CD4-positive, CD25-positive, alpha-beta regulatory T cell (primary cell): ENCODE results near the gene TRA2A. TPM values are rescaled to one million over a fixed set of nuclear protein-coding genes. Genes with fewer than 3 reads are reported as not detected.
A peak's percentile ranks its signal among the peaks of the same experiment; 100 is the strongest.
"Not testable (repeated sequence)": the region's sequence is repeated elsewhere in the genome, so short reads cannot be mapped to it uniquely, and the experiment has no call there.

Source experiments
- ATAC-seq, 2 donors: fragments of 150-1000 bp; cut with Tn5 transposase; one replicate each; pipeline ENCODE4 v1.10.0; 2021; ENCODE audit warnings: low read depth in 2 of 2, moderate number of reproducible peaks in 2 of 2, moderate library complexity in 1 of 2
- DNase-seq, 3 donors: peaks; one replicate each; pipeline versions ENCODE4 v3.0.0 to v3.0.0-alpha.2; 2012 to 2022; ENCODE audit warnings: mixed read lengths in 1 of 3
- H3K27ac ChIP-seq: one replicate; pipeline ENCODE4 v1.7.0; 2013; ENCODE audit warnings: mild to moderate bottlenecking, low read length; ENCODE audit not compliant: insufficient read depth, poor library complexity, severe bottlenecking
- H3K27me3 ChIP-seq: one replicate; pipeline ENCODE4 v1.7.0; 2013; ENCODE audit warnings: low read length; ENCODE audit not compliant: control insufficient read depth, insufficient read depth
- H3K36me3 ChIP-seq: one replicate; pipeline ENCODE4 v1.7.0; 2013; ENCODE audit warnings: mild to moderate bottlenecking, low read length, moderate library complexity; ENCODE audit not compliant: control insufficient read depth, insufficient read depth
- H3K4me1 ChIP-seq: 2 replicates; pipeline ENCODE4 v1.7.0; 2013; ENCODE audit warnings: mild to moderate bottlenecking, low read length; ENCODE audit not compliant: insufficient read depth, control insufficient read depth, poor library complexity, severe bottlenecking
- H3K4me3 ChIP-seq: one replicate; pipeline ENCODE4 v1.7.0; 2013; ENCODE audit warnings: low read depth, mild to moderate bottlenecking, low read length, moderate library complexity
- H3K9me3 ChIP-seq, 2 experiments: 1 replicate in 1 of 2; 2 replicates in 1 of 2; pipeline ENCODE4 v1.7.0; 2013; ENCODE audit warnings: low read length in 2 of 2, mild to moderate bottlenecking in 1 of 2, moderate library complexity in 1 of 2; ENCODE audit not compliant: control insufficient read depth in 2 of 2
- H3K27ac Mint-ChIP-seq, 3 donors: one replicate each; pipeline ENCODE4 v1.8.0; 2020 to 2022; ENCODE audit warnings: mild to moderate bottlenecking in 3 of 3, mixed read lengths in 3 of 3, moderate library complexity in 2 of 3
- H3K27me3 Mint-ChIP-seq: one replicate; pipeline ENCODE4 v1.8.0; 2022; ENCODE audit warnings: mild to moderate bottlenecking, mixed read lengths
- H3K36me3 Mint-ChIP-seq: one replicate; pipeline ENCODE4 v1.8.0; 2020; ENCODE audit warnings: mixed read lengths
- H3K4me1 Mint-ChIP-seq, 4 donors: one replicate each; pipeline ENCODE4 v1.8.0; 2020 to 2022; ENCODE audit warnings: mixed read lengths in 4 of 4, mild to moderate bottlenecking in 1 of 4
- H3K4me3 Mint-ChIP-seq, 4 donors: one replicate each; pipeline ENCODE4 v1.8.0; 2020 to 2022; ENCODE audit warnings: mild to moderate bottlenecking in 4 of 4, mixed read lengths in 4 of 4, moderate library complexity in 3 of 4
- H3K9me3 Mint-ChIP-seq, 7 donors: one replicate each; pipeline ENCODE4 v1.8.0; 2020 to 2022; ENCODE audit warnings: mixed read lengths in 7 of 7, mild to moderate bottlenecking in 3 of 7, moderate library complexity in 2 of 7
- polyA plus RNA-seq, 4 donors: library from polyadenylated mRNA; unstranded; fragments of 300-500 nt; fragmentation: Illumina TruSeq; gene quantifications; one replicate each; pipeline ENCODE4 v1.2.3, GENCODE V29; 2021
- total RNA-seq: library from RNA; stranded (reverse); gene quantifications from one replicate; pipeline ENCODE4 v1.2.3, GENCODE V29; 2022

TRA2A gene
- total and polyA plus RNA-seq, 5 donors from 2014 or later, result 32.6 to 292 (median 57.5) TPM

DNA sequence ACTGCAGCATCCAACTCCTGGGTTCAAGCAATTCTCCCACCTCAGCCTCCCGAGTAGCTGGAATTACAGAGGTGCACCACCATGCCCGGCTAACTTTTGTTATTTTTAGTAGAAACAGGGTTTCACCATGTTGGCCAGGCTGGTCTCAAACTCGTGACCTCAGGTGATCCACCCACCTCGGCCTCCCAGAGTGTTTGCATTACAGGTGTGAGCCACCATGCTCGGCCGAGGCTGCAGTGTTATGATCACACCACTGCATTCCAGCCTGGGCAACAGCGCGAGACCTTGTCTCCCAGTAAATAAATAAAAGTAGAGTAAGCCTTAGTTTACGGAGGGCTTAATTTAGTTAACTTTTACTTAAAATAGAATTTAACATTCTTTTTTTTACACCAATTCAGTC, 37.8 kb downstream of the TRA2A start:
- no peak overlapping the region for H3K4me3 Mint-ChIP-seq

DNA sequence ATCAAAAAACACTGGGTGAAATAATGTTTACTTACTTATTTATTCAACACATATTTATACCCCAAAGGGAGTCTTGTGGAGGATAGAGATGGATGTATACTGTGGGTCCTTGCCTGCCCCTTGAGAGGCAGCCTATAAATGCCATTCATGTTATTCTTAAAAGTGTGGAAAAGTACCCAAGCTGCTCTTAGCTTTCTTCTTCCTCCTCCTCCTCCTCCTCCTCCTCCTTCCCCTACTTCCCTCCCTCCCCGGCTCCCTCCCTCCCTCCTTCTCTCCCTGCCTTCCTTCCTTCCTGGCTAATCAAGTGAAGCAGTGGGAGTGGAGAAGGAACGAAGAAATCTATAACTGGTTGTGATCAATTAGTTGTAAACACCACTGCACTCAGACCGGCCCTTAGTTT, 40.3 kb downstream of the TRA2A start:
- Histone ChIP-seq H3K27me3 (no peaks in the 10 kb centered on the region), H3K27ac (no peak overlapping the region), H3K36me3 (no peaks in the 10 kb centered on the region), H3K4me3 (no peak overlapping the region), H3K9me3 (no peaks in the 10 kb centered on the region), H3K4me1 (peaks cover 10% of the 10 kb centered on the region)
- H3K9me3 Mint-ChIP-seq, result no peaks in the 10 kb centered on the region
- H3K27me3 Mint-ChIP-seq, result no peaks in the 10 kb centered on the region
- H3K4me1 Mint-ChIP-seq, result peaks cover 0 to 13% (median 6%) of the 10 kb centered on the region in 4 donors
- no peak for DNase-seq
- peak overlapping the region; percentile 86 to 95 (median 88) for H3K4me3 Mint-ChIP-seq
- no peaks in the 10 kb centered on the region for H3K36me3 Mint-ChIP-seq
- ATAC-seq, result no peak
- H3K27ac Mint-ChIP-seq, result peak overlapping the region in 2 of 3 donors; percentile 75 to 87

More for the DNA sequence above, 37.8 kb downstream of the TRA2A start:
- no peaks in the 10 kb centered on the region for H3K36me3 ChIP-seq
- H3K4me1 ChIP-seq, result peaks cover 10% of the 10 kb centered on the region
- no peak for DNase-seq
- H3K27me3 Mint-ChIP-seq, result no peaks in the 10 kb centered on the region
- H3K9me3 ChIP-seq, result no peaks in the 10 kb centered on the region
- no peak for ATAC-seq
- no peak overlapping the region for H3K4me3 ChIP-seq
- H3K27me3 ChIP-seq, result no peaks in the 10 kb centered on the region
- no peak overlapping the region for H3K27ac ChIP-seq
- peaks cover 0 to 21% (median 8%) of the 10 kb centered on the region in 4 donors for H3K4me1 Mint-ChIP-seq
- peaks cover 6% of the 10 kb centered on the region for H3K36me3 Mint-ChIP-seq
- no peak overlapping the region for H3K27ac Mint-ChIP-seq
- no peaks in the 10 kb centered on the region for H3K9me3 Mint-ChIP-seq

DNA sequence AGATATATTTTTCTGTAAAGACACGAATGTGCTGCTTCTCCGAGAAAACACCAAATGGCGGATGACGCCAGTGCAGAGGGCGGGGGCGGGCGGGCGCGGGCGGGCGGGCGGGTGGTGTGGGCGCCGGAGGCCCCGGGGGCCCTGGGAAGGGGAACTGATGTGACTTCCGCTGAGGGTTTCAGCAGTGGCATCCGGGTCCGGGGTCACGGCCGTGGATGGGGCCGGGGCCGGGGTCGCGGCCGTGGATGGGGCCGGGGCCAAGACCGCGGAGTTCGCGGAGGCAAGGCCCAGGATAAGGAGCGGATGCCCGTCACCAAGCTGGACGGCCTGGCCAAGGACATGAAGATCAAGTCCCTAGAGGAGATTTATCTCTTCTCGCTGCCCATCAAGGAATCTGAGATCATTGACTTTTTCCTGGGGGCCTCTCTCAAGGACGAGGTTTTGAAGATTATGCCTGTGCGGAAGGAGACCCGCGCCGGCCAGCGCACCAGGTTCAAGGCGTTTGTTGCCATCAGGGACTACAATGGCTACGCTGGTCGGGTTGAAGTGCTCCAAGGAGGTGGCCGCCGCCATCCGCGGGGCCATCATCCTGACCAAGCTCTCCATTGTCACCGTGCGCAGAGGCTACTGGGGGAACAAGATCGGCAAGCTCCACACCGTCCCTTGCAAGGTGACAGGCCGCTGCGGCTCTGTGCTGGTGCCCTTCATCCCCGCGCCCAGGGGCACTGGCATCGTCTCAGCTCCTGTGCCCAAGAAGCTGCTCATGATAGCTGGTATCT, 41.2 kb downstream of the TRA2A start:
- Histone ChIP-seq H3K4me3 (peak overlapping the region; percentile 85), H3K9me3 (no peaks in the 10 kb centered on the region), H3K27ac (peak overlapping the region; percentile 41), H3K36me3 (no peaks in the 10 kb centered on the region), H3K27me3 (no peaks in the 10 kb centered on the region), H3K4me1 (peaks cover 10% of the 10 kb centered on the region)
- peak; percentile 86 to 94 for ATAC-seq
- peak; percentile 31 to 73 (median 67) for DNase-seq
- peaks cover 0 to 13% (median 6%) of the 10 kb centered on the region in 4 donors for H3K4me1 Mint-ChIP-seq
- H3K4me3 Mint-ChIP-seq, result peak overlapping the region; percentile 86 to 95 (median 88)
- peak overlapping the region; percentile 52 to 87 (median 75) for H3K27ac Mint-ChIP-seq
- no peaks in the 10 kb centered on the region for H3K27me3 Mint-ChIP-seq
- H3K36me3 Mint-ChIP-seq, result no peaks in the 10 kb centered on the region
- no peaks in the 10 kb centered on the region for H3K9me3 Mint-ChIP-seq

DNA sequence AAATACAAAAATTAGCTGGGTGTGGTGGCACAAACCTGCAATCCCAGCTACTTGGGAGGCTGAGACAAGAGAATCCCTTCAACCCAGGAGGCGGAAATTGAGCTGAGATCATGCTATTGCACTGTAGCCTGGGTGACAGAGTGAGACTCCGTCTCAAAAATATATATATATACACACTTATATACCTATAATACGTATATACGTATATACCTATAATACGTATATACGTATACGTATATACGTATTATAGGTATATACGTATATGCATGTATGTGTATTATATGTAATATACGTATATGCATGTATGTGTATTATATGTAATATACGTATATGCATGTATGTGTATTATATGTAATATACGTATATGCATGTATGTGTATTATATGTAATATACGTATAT, 43.1 kb downstream of the TRA2A start:
- H3K4me3 Mint-ChIP-seq, H3K27ac Mint-ChIP-seq, H3K36me3 ChIP-seq, ATAC-seq, H3K9me3 ChIP-seq, H3K36me3 Mint-ChIP-seq, DNase-seq, H3K27me3 ChIP-seq, H3K27ac ChIP-seq, H3K4me3 ChIP-seq, H3K9me3 Mint-ChIP-seq: not testable (repeated sequence)
- H3K4me1 ChIP-seq, result peaks cover 10% of the 10 kb centered on the region
- H3K4me1 Mint-ChIP-seq, result peaks cover 0 to 13% (median 6%) of the 10 kb centered on the region in 4 donors
- peaks cover 11% of the 10 kb centered on the region for H3K27me3 Mint-ChIP-seq

DNA sequence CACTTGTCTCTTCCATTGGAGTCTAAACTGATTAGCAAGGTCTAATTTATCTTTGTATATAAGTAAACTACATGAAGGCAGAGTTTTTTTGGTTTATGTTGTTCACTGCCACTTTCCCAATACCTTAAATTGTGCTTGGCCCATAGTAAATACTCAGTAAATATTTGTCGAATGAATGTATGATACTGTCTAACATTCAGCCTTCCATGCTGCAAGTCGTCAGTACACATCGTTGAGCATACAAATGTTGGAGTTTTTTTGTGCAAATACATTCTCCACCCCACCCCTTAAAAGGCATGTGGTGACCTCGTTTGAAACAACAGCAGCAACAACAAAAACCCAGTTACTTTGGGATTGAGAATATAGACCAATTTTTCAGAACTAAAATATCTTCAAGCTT, 44.1 kb downstream of the TRA2A start:
- Histone ChIP-seq H3K36me3 (no peaks in the 10 kb centered on the region), H3K27ac (no peak overlapping the region), H3K9me3 (no peaks in the 10 kb centered on the region), H3K4me1 (peaks cover 10% of the 10 kb centered on the region), H3K4me3 (no peak overlapping the region), H3K27me3 (no peaks in the 10 kb centered on the region)
- Mint-ChIP-seq H3K9me3 (no peaks in the 10 kb centered on the region), H3K27me3 (peaks cover 19% of the 10 kb centered on the region), H3K27ac (no peak overlapping the region), H3K4me1 (peaks cover 0 to 13% (median 6%) of the 10 kb centered on the region in 4 donors), H3K4me3 (no peak overlapping the region), H3K36me3 (no peaks in the 10 kb centered on the region)
- DNase-seq (no peak), ATAC-seq (no peak)

DNA sequence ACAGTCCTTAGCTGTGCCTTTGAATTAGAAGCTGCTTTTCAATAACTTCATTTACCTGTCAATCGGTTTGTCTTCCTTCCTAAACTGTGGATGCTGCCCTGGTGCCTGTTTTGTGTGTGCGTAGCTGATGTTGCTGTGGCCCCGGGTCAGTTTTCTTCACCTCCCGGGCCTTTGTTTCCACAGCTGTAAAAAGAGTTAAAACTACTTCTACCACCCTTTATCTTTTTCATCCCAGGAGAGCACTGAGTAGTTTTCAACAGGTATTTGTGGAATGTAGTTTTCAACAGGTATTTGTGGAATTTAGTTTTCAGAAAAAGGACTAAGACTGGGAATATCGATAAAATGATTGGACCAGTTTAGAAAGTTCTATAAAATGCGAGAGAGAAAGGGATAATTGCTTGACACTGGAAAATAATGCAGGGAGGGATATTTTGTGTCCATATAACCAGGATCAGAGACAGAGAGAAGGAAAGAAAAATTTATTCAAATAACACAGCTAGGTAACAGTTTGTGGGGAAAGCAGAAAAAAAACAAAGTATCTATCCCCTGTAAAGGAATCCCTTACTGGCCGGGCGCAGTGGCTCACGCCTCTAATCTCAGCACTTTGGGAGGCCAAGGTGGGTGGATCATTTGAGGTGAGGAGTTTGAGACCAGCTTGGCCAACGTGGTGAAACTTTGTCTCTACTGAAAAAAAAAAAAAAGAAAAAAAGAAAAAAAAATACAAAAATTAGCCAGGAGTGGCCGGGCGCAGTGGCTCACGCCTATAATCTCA, 45.6 kb downstream of the TRA2A start:
- H3K27ac ChIP-seq, result no peak overlapping the region
- no peak for ATAC-seq
- Mint-ChIP-seq H3K27me3 (peaks cover 34% of the 10 kb centered on the region), H3K4me3 (no peak overlapping the region), H3K9me3 (no peaks in the 10 kb centered on the region), H3K36me3 (no peaks in the 10 kb centered on the region), H3K27ac (no peak overlapping the region), H3K4me1 (peaks cover 0 to 10% (median 5%) of the 10 kb centered on the region in 4 donors)
- H3K4me3 ChIP-seq, result no peak overlapping the region
- H3K27me3 ChIP-seq, result no peaks in the 10 kb centered on the region
- no peak for DNase-seq
- H3K4me1 ChIP-seq, result peaks cover 10% of the 10 kb centered on the region
- no peaks in the 10 kb centered on the region for H3K36me3 ChIP-seq
- H3K9me3 ChIP-seq, result no peaks in the 10 kb centered on the region

DNA sequence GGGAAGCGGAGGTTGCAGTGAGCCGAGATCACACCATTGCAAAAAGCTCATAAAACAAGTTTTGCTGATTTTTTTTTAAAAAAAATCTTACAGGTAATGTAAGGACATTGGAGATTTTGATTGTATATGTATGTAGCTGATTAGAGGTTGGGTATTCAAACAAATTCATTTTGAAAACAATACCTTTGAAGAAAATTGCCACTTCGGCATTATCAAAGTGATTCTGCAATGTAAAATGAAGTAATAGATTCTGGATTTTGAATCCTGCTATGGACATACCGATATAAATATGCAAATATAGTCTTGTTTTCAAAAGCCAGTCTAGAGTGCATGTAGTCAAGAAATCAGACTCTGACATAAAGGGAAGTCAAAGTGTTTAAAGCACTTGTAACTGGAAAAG, 49.1 kb downstream of the TRA2A start:
- Mint-ChIP-seq H3K4me3 (no peak overlapping the region), H3K36me3 (no peaks in the 10 kb centered on the region), H3K27ac (no peak overlapping the region), H3K27me3 (peaks cover 57% of the 10 kb centered on the region), H3K9me3 (no peaks in the 10 kb centered on the region), H3K4me1 (no peaks in the 10 kb centered on the region)
- H3K27me3 ChIP-seq, result peaks cover 18% of the 10 kb centered on the region
- ATAC-seq, result no peak
- H3K4me3 ChIP-seq, result no peak overlapping the region
- no peaks in the 10 kb centered on the region for H3K4me1 ChIP-seq
- no peak for DNase-seq
- no peak overlapping the region for H3K27ac ChIP-seq
- H3K36me3 ChIP-seq, result no peaks in the 10 kb centered on the region
- no peaks in the 10 kb centered on the region for H3K9me3 ChIP-seq
